Measurements from ENCODE around the gene ATP1B2. TPM values are rescaled to one million over a fixed set of nuclear protein-coding genes. Genes with fewer than 3 reads are reported as not detected.

The ATP1B2 gene
- total RNA-seq, 1 donor from 2014 or later = 7.7 TPM

Other genes with a start within 250 kb of the ATP1B2 start
- gene TMEM256, start 246.8 kb upstream of the ATP1B2 start, total RNA-seq = 67.5 TPM
- 35.2 TPM for gene NLGN2, start 243.1 kb upstream of the ATP1B2 start, total RNA-seq
- gene SPEM1, start 230.6 kb upstream of the ATP1B2 start, total RNA-seq = not detected
- gene SPEM2, start 225.3 kb upstream of the ATP1B2 start, total RNA-seq = not detected
- not detected for gene SPEM3, start 222.1 kb upstream of the ATP1B2 start, total RNA-seq
- gene TMEM102, start 215.5 kb upstream of the ATP1B2 start, total RNA-seq = 14.3 TPM
- 2.7 TPM for gene FGF11, start 211.4 kb upstream of the ATP1B2 start, total RNA-seq
- 10.0 TPM for gene CHRNB1, start 205.9 kb upstream of the ATP1B2 start, total RNA-seq
- gene ZBTB4, start 171.3 kb upstream of the ATP1B2 start, total RNA-seq = 82.8 TPM
- gene SLC35G6, start 169.5 kb upstream of the ATP1B2 start, total RNA-seq = not detected
- gene POLR2A, start 166.6 kb upstream of the ATP1B2 start, total RNA-seq = 133 TPM
- 81.5 TPM for gene TNFSF12, start 101.9 kb upstream of the ATP1B2 start, total RNA-seq
- gene TNFSF13, start 92.2 kb upstream of the ATP1B2 start, total RNA-seq = 120 TPM
- 46.6 TPM for gene SENP3, start 89.0 kb upstream of the ATP1B2 start, total RNA-seq
- 75.3 TPM for gene CD68, start 71.3 kb upstream of the ATP1B2 start, total RNA-seq
- 76.4 TPM for gene MPDU1, start 67.1 kb upstream of the ATP1B2 start, total RNA-seq
- 3.1 TPM for gene SOX15, start 60.8 kb upstream of the ATP1B2 start, total RNA-seq
- gene FXR2, start 36.0 kb upstream of the ATP1B2 start, total RNA-seq = 39.3 TPM
- gene SAT2, start 23.1 kb upstream of the ATP1B2 start, total RNA-seq = 120 TPM
- 0.89 TPM for gene SHBG, start 20.8 kb upstream of the ATP1B2 start, total RNA-seq
- gene TP53, start 36.6 kb downstream of the ATP1B2 start, total RNA-seq = 48.7 TPM
- gene WRAP53, start 37.6 kb downstream of the ATP1B2 start, total RNA-seq = 9.0 TPM
- 1.6 TPM for gene EFNB3, start 54.3 kb downstream of the ATP1B2 start, total RNA-seq
- gene DNAH2, start 66.8 kb downstream of the ATP1B2 start, total RNA-seq = 0.95 TPM
- 52.5 TPM for gene KDM6B, start 183.3 kb downstream of the ATP1B2 start, total RNA-seq
- gene TMEM88, start 204.1 kb downstream of the ATP1B2 start, total RNA-seq = 5.8 TPM
- gene NAA38, start 206.6 kb downstream of the ATP1B2 start, total RNA-seq = 79.0 TPM
- 21.9 TPM for gene CYB5D1, start 207.1 kb downstream of the ATP1B2 start, total RNA-seq
- gene CHD3, start 237.9 kb downstream of the ATP1B2 start, total RNA-seq = 127 TPM

Data from mucosa of gallbladder (tissue), 1 donor.